BLaER1 treated with 17β-estradiol and CSF1 and Interleukin-3, amounts not matched to agents 10 nM and 100 nM (cell line): Measurements from ENCODE around the gene GNS.
"Not testable (repeated sequence)": the region's sequence is repeated elsewhere in the genome, so short reads cannot be mapped to it uniquely, and the experiment has no call there.

Experiments used
- H3K27ac ChIP-seq, 11 experiments: shearing (Covaris generic); formaldehyde crosslinking; 2 replicates each; pipeline ENCODE4 v1.8.1; 2022
- H3K27me3 ChIP-seq, 11 experiments: shearing (Covaris generic); formaldehyde crosslinking; 2 replicates each; pipeline ENCODE4 v1.8.1; 2022
- H3K36me3 ChIP-seq, 11 experiments: shearing (Covaris generic); formaldehyde crosslinking; 2 replicates each; pipeline ENCODE4 v1.8.1; 2022
- H3K4me1 ChIP-seq, 10 experiments: shearing (Covaris generic); formaldehyde crosslinking; 2 replicates each; pipeline ENCODE4 v1.8.1; 2022
- H3K4me2 ChIP-seq, 11 experiments: shearing (Covaris generic); formaldehyde crosslinking; 2 replicates each; pipeline ENCODE4 v1.8.1; 2022
- H3K4me3 ChIP-seq, 10 experiments: shearing (Covaris generic); formaldehyde crosslinking; 2 replicates each; pipeline ENCODE4 v1.8.1; 2022
- H3K9ac ChIP-seq, 11 experiments: shearing (Covaris generic); formaldehyde crosslinking; 2 replicates each; pipeline ENCODE4 v1.8.1; 2022
- H3K9me3 ChIP-seq, 11 experiments: shearing (Covaris generic); formaldehyde crosslinking; replicated peaks in 1 of 11; 2 replicates each; pipeline ENCODE4 v1.8.1; 2022
- H4K20me1 ChIP-seq, 11 experiments: shearing (Covaris generic); formaldehyde crosslinking; 2 replicates each; pipeline ENCODE4 v1.8.1; 2022
- Cebpa-rat ChIP-seq, 11 experiments: shearing (Covaris generic); IDR thresholded peaks; 2 replicates each; pipeline ENCODE4 v1.8.1; 2022

The GNS gene

GRCh38 chr12:64759035-64759894 is at the start of gene GNS:
TSS of gene GNS (minus strand) at chr12:64759406. CDS start at chr12:64759276, 130 bp downstream.
- H3K27me3 ChIP-seq, result no peaks in the 10 kb centered on the region
- H4K20me1 ChIP-seq, result peaks cover 0 to 11% (median 0%) of the 10 kb centered on the region in 11 experiments; a peak in 6 of 22 replicates
- H3K4me1 ChIP-seq, result peaks cover 46 to 75% (median 55%) of the 10 kb centered on the region in 10 experiments
- peak within 1 kb of the TSS; percentile 83 to 98 (median 95) for H3K4me2 ChIP-seq
- H3K9me3 ChIP-seq, result no peaks in the 10 kb centered on the region
- peak within 1 kb of the TSS; percentile 82 to 98 (median 90) for H3K4me3 ChIP-seq
- no peak for TF ChIP-seq Cebpa-rat (IDR thresholded peaks at IDR 0.05)
- H3K27ac ChIP-seq, result peak within 1 kb of the TSS; percentile 51 to 88 (median 78)
- H3K36me3 ChIP-seq, result peaks cover 0 to 19% (median 0%) of the 10 kb centered on the region in 11 experiments; a peak in 6 of 22 replicates
- peak within 1 kb of the TSS; percentile 77 to 94 (median 85) for H3K9ac ChIP-seq

- no peak overlapping the region for H3K4me3 ChIP-seq
- peak overlapping the region; percentile 18 to 66 (median 47); a peak in 19 of 22 replicates for H3K4me2 ChIP-seq
- peaks cover 0 to 17% (median 10%) of the 10 kb centered on the region in 11 experiments; a peak in 9 of 22 replicates for H3K9me3 ChIP-seq
- no peak overlapping the region for H3K9ac ChIP-seq
- no peaks in the 10 kb centered on the region for H3K36me3 ChIP-seq
- no peak for TF ChIP-seq Cebpa-rat (IDR thresholded peaks at IDR 0.05)
- H3K27me3 ChIP-seq, result no peaks in the 10 kb centered on the region
- H3K4me1 ChIP-seq, result peaks cover 8 to 12% (median 10%) of the 10 kb centered on the region in 10 experiments; a peak in 16 of 20 replicates
- no peaks in the 10 kb centered on the region for H4K20me1 ChIP-seq
- H3K27ac ChIP-seq, result no peak overlapping the region
Measured at GRCh38 chr12:64808110-64808509, 48.9 kb upstream of the GNS start.

- Histone ChIP-seq H3K4me1 (peaks cover 8 to 12% (median 10%) of the 10 kb centered on the region in 10 experiments; a peak in 16 of 20 replicates), H3K36me3 (no peaks in the 10 kb centered on the region), H3K27me3 (no peaks in the 10 kb centered on the region), H4K20me1 (no peaks in the 10 kb centered on the region), H3K9me3 (peaks cover 0 to 17% (median 10%) of the 10 kb centered on the region in 11 experiments; a peak in 9 of 22 replicates), H3K4me2 (peak overlapping the region in 3 of 11 experiments; percentile 25 to 59 (median 47); a peak in 4 of 22 replicates), H3K9ac (no peak overlapping the region), H3K4me3 (no peak overlapping the region), H3K27ac (no peak overlapping the region)
- TF ChIP-seq Cebpa-rat (IDR thresholded peaks at IDR 0.05), result no peak
Measured at GRCh38 chr12:64806593-64807460, 47.6 kb upstream of the GNS start.

GRCh38 chr12:64806173-64806572 is 47.0 kb upstream of the GNS start:
- no peak overlapping the region for H3K4me3 ChIP-seq
- no peak for TF ChIP-seq Cebpa-rat (IDR thresholded peaks at IDR 0.05)
- H3K9ac ChIP-seq, result no peak overlapping the region
- no peaks in the 10 kb centered on the region for H3K27me3 ChIP-seq
- no peak overlapping the region for H3K27ac ChIP-seq
- H3K9me3 ChIP-seq, result peaks cover 0 to 17% (median 10%) of the 10 kb centered on the region in 11 experiments; a peak in 9 of 22 replicates
- no peaks in the 10 kb centered on the region for H4K20me1 ChIP-seq
- peaks cover 10 to 14% (median 11%) of the 10 kb centered on the region in 10 experiments; a peak in 18 of 20 replicates for H3K4me1 ChIP-seq
- no peaks in the 10 kb centered on the region for H3K36me3 ChIP-seq
- H3K4me2 ChIP-seq, result no peak overlapping the region

- H3K4me2 ChIP-seq, H3K27me3 ChIP-seq, H4K20me1 ChIP-seq, H3K9ac ChIP-seq, H3K4me3 ChIP-seq, H3K36me3 ChIP-seq, H3K27ac ChIP-seq: not testable (repeated sequence)
- H3K9me3 ChIP-seq, result peaks cover 0 to 11% (median 9%) of the 10 kb centered on the region in 11 experiments; a peak in 9 of 22 replicates
- H3K4me1 ChIP-seq, result peaks cover 0 to 16% (median 6%) of the 10 kb centered on the region in 10 experiments; a peak in 14 of 20 replicates
Measured at GRCh38 chr12:64802180-64802775, 43.1 kb upstream of the GNS start.

GRCh38 chr12:64801381-64801780 is 42.2 kb upstream of the GNS start:
- Histone ChIP-seq H3K9me3 (peaks cover 0 to 4% (median 2%) of the 10 kb centered on the region in 11 experiments; a peak in 8 of 22 replicates), H4K20me1 (no peaks in the 10 kb centered on the region), H3K9ac (no peak overlapping the region), H3K4me1 (peaks cover 0 to 21% (median 6%) of the 10 kb centered on the region in 10 experiments; a peak in 9 of 20 replicates), H3K4me2 (peak overlapping the region in 4 of 11 experiments; percentile 30 to 73 (median 46); a peak in 6 of 22 replicates), H3K27me3 (no peaks in the 10 kb centered on the region), H3K27ac (peak overlapping the region in 4 of 11 experiments; percentile 9 to 38 (median 34); a peak in 3 of 22 replicates), H3K36me3 (no peaks in the 10 kb centered on the region), H3K4me3 (no peak overlapping the region)
- no peak for TF ChIP-seq Cebpa-rat (IDR thresholded peaks at IDR 0.05)

GRCh38 chr12:64800640-64801039 is 41.4 kb upstream of the GNS start:
- TF ChIP-seq Cebpa-rat (IDR thresholded peaks at IDR 0.05), result no peak
- H3K9ac ChIP-seq, result 0 out of 22 replicates have a peak overlapping the region, but pooled peaks of 1 of the 11 experiments have one; percentile 10
- no peaks in the 10 kb centered on the region for H3K27me3 ChIP-seq
- peak overlapping the region in 5 of 11 experiments; percentile 30 to 73 (median 44); a peak in 9 of 22 replicates for H3K4me2 ChIP-seq
- peaks cover 0 to 21% (median 6%) of the 10 kb centered on the region in 10 experiments; a peak in 9 of 20 replicates for H3K4me1 ChIP-seq
- peak overlapping the region in 5 of 11 experiments; percentile 32 to 50 (median 42); a peak in 7 of 22 replicates for H3K27ac ChIP-seq
- H3K36me3 ChIP-seq, result no peaks in the 10 kb centered on the region
- no peaks in the 10 kb centered on the region for H3K9me3 ChIP-seq
- no peak overlapping the region for H3K4me3 ChIP-seq
- H4K20me1 ChIP-seq, result no peaks in the 10 kb centered on the region

GRCh38 chr12:64798165-64798564 is 39.0 kb upstream of the GNS start:
- Histone ChIP-seq H3K4me3 (no peak overlapping the region), H4K20me1 (no peaks in the 10 kb centered on the region), H3K27me3 (no peaks in the 10 kb centered on the region), H3K9me3 (no peaks in the 10 kb centered on the region), H3K27ac (no peak overlapping the region), H3K36me3 (no peaks in the 10 kb centered on the region), H3K9ac (no peak overlapping the region), H3K4me2 (no peak overlapping the region), H3K4me1 (peaks cover 0 to 21% (median 6%) of the 10 kb centered on the region in 10 experiments; a peak in 10 of 20 replicates)
- TF ChIP-seq Cebpa-rat (IDR thresholded peaks at IDR 0.05), result no peak
